22Rv1 (cell line): Measurements from ENCODE around the gene AHRR.

Source experiments
- ZFX ChIP-seq: fragments of 450-650 bp; IDR thresholded peaks from 2 replicates; pipeline ENCODE4 v1.6.1; 2017; ENCODE audit warnings: antibody characterized with exemption, borderline replicate concordance
- TF ChIP-seq, protein P1 (sequence below): fragments of 450-650 bp; IDR thresholded peaks from 2 replicates; pipeline ENCODE4 v1.5.1; 2017; ENCODE audit warnings: mild to moderate bottlenecking

DNA sequence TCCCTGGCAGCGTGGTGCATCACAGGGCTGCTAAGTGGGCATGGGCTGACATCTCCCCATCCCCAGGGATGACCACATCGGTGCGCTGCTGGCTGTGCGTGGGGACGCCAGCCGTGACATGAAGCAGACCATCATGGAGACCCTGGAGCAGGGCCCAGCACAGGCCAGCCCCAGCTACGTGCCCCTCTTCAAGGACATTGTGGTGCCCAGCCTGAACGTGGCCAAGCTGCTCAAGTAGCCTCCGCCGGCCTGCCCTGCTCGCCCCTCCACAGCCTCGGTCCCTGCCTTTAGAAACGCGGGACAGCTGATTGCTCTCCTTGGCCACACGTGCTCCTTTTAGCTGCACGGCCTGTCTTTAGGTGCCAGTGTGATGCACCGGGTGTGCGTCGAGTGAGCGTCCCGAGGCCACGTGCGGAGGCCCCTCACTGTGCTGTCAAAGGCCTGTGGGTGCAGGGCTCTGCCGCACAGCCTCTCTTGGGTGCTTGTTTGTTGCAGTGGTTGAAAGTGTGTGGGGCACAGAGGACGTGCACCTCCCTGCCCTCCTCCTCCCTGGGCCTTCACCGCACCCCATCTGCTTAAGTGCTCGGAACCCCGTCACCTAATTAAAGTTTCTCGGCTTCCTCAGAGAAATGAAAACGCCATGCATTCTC is 145.3 kb downstream of the AHRR start:
- TF ChIP-seq, protein P1, sequence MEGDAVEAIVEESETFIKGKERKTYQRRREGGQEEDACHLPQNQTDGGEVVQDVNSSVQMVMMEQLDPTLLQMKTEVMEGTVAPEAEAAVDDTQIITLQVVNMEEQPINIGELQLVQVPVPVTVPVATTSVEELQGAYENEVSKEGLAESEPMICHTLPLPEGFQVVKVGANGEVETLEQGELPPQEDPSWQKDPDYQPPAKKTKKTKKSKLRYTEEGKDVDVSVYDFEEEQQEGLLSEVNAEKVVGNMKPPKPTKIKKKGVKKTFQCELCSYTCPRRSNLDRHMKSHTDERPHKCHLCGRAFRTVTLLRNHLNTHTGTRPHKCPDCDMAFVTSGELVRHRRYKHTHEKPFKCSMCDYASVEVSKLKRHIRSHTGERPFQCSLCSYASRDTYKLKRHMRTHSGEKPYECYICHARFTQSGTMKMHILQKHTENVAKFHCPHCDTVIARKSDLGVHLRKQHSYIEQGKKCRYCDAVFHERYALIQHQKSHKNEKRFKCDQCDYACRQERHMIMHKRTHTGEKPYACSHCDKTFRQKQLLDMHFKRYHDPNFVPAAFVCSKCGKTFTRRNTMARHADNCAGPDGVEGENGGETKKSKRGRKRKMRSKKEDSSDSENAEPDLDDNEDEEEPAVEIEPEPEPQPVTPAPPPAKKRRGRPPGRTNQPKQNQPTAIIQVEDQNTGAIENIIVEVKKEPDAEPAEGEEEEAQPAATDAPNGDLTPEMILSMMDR: no peak
- no peak for TF ChIP-seq ZFX
